A549 (cell line): ENCODE measurements around the gene PDGFB. TPM values are rescaled to one million over a fixed set of nuclear protein-coding genes. Genes with fewer than 3 reads are reported as not detected.

Experiments used
- ATAC-seq, 2 experiments: fragments of 200-7000 bp in 1 of 2; fragments of >200 bp in 1 of 2; cut with Nextera tagmentation in 1 of 2; cut with Tn5 transposase in 1 of 2; 3 replicates each; pipeline versions ENCODE4 v1.8.0 to v1.9.1; 2018 to 2020; ENCODE audit warnings: mild to moderate bottlenecking in 1 of 2, moderate library complexity in 1 of 2
- CTCF ChIA-PET: fragments of 300-600 bp; sonication (Branson Sonifier 250); formaldehyde crosslinking; extraction: SDS; loops from one replicate; lab custom pipeline; 2021; ENCODE audit warnings: antibody characterized with exemption, inconsistent platforms; lab: Yijun Ruan, JAX
- POLR2A ChIA-PET: fragments of 350-600 bp; formaldehyde crosslinking; extraction: SDS; loops from one replicate; lab custom pipeline; 2021; ENCODE audit warnings: antibody characterized with exemption, inconsistent platforms; lab: Yijun Ruan, JAX
- DNase-seq, 2 experiments: peaks; one replicate each; pipeline versions ENCODE4 v3.0.0 to v3.0.0-alpha.2; 2011 to 2016; ENCODE audit warnings: low read depth in 1 of 2, low spot score in 1 of 2
- FAIRE-seq: peaks from 2 replicates; lab custom pipeline; 2011; peaks lifted over from hg19 to GRCh38; lab: Jason Lieb, UNC
- H3K27ac ChIP-seq, 2 experiments: fragments of >200 bp; sonication (Bioruptor Twin); formaldehyde crosslinking; 3 replicates each; pipeline ENCODE4 v1.5.1; 2016 to 2017
- H3K4me1 ChIP-seq: fragments of >200 bp; sonication (Bioruptor Twin); formaldehyde crosslinking; 3 replicates; pipeline ENCODE4 v1.6.1; 2016
- H3K4me2 ChIP-seq: fragments of >200 bp; sonication (Bioruptor Twin); formaldehyde crosslinking; 3 replicates; pipeline ENCODE4 v1.6.1; 2016
- H3K4me3 ChIP-seq: fragments of >200 bp; sonication (Bioruptor Twin); formaldehyde crosslinking; 3 replicates; pipeline ENCODE4 v1.5.1; 2016
- H3K9me3 ChIP-seq: fragments of >200 bp; sonication (Bioruptor Twin); formaldehyde crosslinking; 3 replicates; pipeline ENCODE4 v1.6.1; 2016
- CBX8 ChIP-seq: fragments of 200-600 bp; sonication (generic); IDR thresholded peaks from 2 replicates; pipeline ENCODE4 v1.6.1; 2016
- CEBPB ChIP-seq, 2 experiments: fragments of >200 bp in 1 of 2; sonication (Bioruptor Twin) in 1 of 2; formaldehyde crosslinking in 1 of 2; IDR thresholded peaks; 2 replicates each; pipeline ENCODE4 v1.6.1; 2012 to 2016
- EHMT2 ChIP-seq: fragments of 200-600 bp; sonication (generic); IDR thresholded peaks from 2 replicates; pipeline ENCODE4 v1.6.1; 2016; ENCODE audit warnings: antibody characterized with exemption, low read depth, mild to moderate bottlenecking, moderate library complexity
- EP300 ChIP-seq, 2 experiments: fragments of >200 bp; sonication (Bioruptor Twin); formaldehyde crosslinking; IDR thresholded peaks; 2 replicates in 1 of 2; 3 replicates in 1 of 2; pipeline ENCODE4 v1.6.1; 2016 to 2017
- HOXA7 ChIP-seq: fragments of 250-450 bp; sonication (Bioruptor Pico); IDR thresholded peaks from 2 replicates; pipeline ENCODE4 v1.5.0; 2020; ENCODE audit warnings: mild to moderate bottlenecking, moderate library complexity
- HOXB13 ChIP-seq: fragments of 250-450 bp; sonication (Bioruptor Pico); IDR thresholded peaks from 2 replicates; pipeline ENCODE4 v1.5.0; 2020; ENCODE audit warnings: low read depth, mild to moderate bottlenecking, moderate library complexity
- JUN ChIP-seq, 2 experiments: fragments of >200 bp; sonication (Bioruptor Twin); formaldehyde crosslinking; IDR thresholded peaks; 2 replicates in 1 of 2; 3 replicates in 1 of 2; pipeline ENCODE4 v1.6.1; 2016 to 2017
- JUNB ChIP-seq: fragments of >200 bp; sonication (Bioruptor Twin); formaldehyde crosslinking; IDR thresholded peaks from 2 replicates; pipeline ENCODE4 v1.6.1; 2016
- MAFK ChIP-seq: fragments of 450-650 bp; IDR thresholded peaks from 2 replicates; pipeline ENCODE4 v1.6.1; 2014; ENCODE audit not compliant: partially characterized antibody
- MYC ChIP-seq: IDR thresholded peaks from 2 replicates; pipeline ENCODE4 v1.6.1; 2012; ENCODE audit warnings: mild to moderate bottlenecking, inconsistent platforms, low read length, improper control_type of control experiment, borderline replicate concordance
- NFE2L2 ChIP-seq: fragments of 150-350 bp; conservative IDR thresholded peaks from 2 replicates; pipeline ENCODE4 v1.6.1; 2014; ENCODE audit warnings: low read length
- POLR2A ChIP-seq: IDR thresholded peaks from 2 replicates; pipeline ENCODE4 v1.6.1; 2012; ENCODE audit warnings: mild to moderate bottlenecking, low read length
- RAD21 ChIP-seq, 2 experiments: fragments of >200 bp in 1 of 2; sonication (Bioruptor Twin) in 1 of 2; formaldehyde crosslinking in 1 of 2; IDR thresholded peaks in 1 of 2; conservative IDR thresholded peaks in 1 of 2; 2 replicates in 1 of 2; 3 replicates in 1 of 2; pipeline ENCODE4 v1.6.1; 2012 to 2018; ENCODE audit warnings: inconsistent platforms in 1 of 2
- RARB ChIP-seq: fragments of 250-450 bp; sonication (Bioruptor Pico); IDR thresholded peaks from 2 replicates; pipeline ENCODE4 v1.8.0; 2021; ENCODE audit warnings: mild to moderate bottlenecking, moderate library complexity
- RFX5 ChIP-seq: fragments of 450-650 bp; IDR thresholded peaks from 2 replicates; pipeline ENCODE4 v1.7.1; 2014; ENCODE audit warnings: antibody characterized with exemption, mild to moderate bottlenecking, moderate library complexity
- SREBF2 ChIP-seq: fragments of 450-650 bp; IDR thresholded peaks from 2 replicates; pipeline ENCODE4 v1.6.1; 2014; ENCODE audit warnings: mild to moderate bottlenecking, moderate library complexity
- WGBS: methylation state at CpG from one replicate; pipeline ENCODE4 v1.1.6; 2017; ENCODE audit errors: missing lambda C conversion rate; 5-methylcytosine and 5-hydroxymethylcytosine counted together
- polyA plus RNA-seq, 4 experiments: library from polyadenylated mRNA; depleted of rRNA in 3 of 4; stranded (reverse); fragments of >200 nt; fragmentation: RNase III in 1 of 4; extraction: RNeasy Plus Mini Kit Qiagen cat#74134 plus additional on column Dnase treatment in 1 of 4; gene quantifications; 2 replicates in 3 of 4; 3 replicates in 1 of 4; pipeline ENCODE4 v1.2.3, GENCODE V29; 2011 to 2017
- TF ChIP-seq, protein P1 (sequence below): fragments of 200-600 bp; sonication (generic); IDR thresholded peaks from 2 replicates; pipeline ENCODE4 v1.6.1; 2016; ENCODE audit warnings: antibody characterized with exemption, mild to moderate bottlenecking, moderate library complexity
- TF ChIP-seq, protein P2 (sequence below): IDR thresholded peaks from 2 replicates; pipeline ENCODE4 v1.6.1; 2012
- TF ChIP-seq, protein P3 (sequence below): IDR thresholded peaks from 2 replicates; pipeline ENCODE4 v1.6.1; 2012; ENCODE audit warnings: low read depth, borderline replicate concordance
- TF ChIP-seq, protein P4 (sequence below): fragments of >200 bp; sonication (Bioruptor Twin); formaldehyde crosslinking; IDR thresholded peaks from 3 replicates; pipeline ENCODE4 v1.6.1; 2016
- TF ChIP-seq, protein P5 (sequence below): fragments of >200 bp; sonication (Bioruptor Twin); formaldehyde crosslinking; IDR thresholded peaks from 2 replicates; pipeline ENCODE4 v1.6.1; 2016

The PDGFB gene
- polyA plus RNA-seq, 2 of the 4 experiments (the other 2 are of a cell fraction): 2.1 to 4.5 TPM

DNA sequence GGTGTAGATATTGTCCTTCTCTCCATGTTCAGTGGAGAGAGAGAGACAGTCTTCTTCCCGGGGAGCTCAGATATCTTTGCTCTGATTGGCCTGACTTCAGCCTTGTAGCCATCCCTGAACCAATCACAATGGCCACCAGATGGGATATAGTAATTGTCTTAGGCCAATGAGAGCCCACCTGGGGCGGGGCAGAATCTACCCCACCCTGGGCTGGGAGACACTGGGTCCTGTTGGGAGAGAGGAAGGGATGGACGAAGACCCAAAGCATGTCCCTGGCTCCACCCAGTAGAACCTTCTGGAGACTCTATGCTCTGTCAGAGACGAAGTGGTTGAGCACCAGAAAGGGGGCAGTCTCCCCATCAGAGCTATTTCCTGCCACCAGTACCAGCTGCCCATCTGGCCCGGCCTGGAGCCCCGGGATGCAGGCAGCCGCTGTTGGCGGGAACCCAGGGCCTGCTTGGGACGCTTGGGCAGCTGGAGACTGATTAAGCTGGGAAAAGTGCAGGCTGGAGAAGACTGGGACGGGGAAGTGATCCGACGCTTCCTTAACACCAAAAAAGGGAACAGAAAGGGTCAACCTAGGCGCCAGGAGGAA lies 60.7 kb downstream of the PDGFB start:
- no peak for FAIRE-seq
- TF ChIP-seq POLR2A (no peak), JUNB (no peak), RARB (CRISPR knock-in tag) (no peak), CEBPB (IDR thresholded peaks at IDR 0.05) (no peak), EHMT2 (no peak), HOXB13 (CRISPR knock-in tag) (no peak), NFE2L2 (no peak)
- TF ChIP-seq, protein P1, sequence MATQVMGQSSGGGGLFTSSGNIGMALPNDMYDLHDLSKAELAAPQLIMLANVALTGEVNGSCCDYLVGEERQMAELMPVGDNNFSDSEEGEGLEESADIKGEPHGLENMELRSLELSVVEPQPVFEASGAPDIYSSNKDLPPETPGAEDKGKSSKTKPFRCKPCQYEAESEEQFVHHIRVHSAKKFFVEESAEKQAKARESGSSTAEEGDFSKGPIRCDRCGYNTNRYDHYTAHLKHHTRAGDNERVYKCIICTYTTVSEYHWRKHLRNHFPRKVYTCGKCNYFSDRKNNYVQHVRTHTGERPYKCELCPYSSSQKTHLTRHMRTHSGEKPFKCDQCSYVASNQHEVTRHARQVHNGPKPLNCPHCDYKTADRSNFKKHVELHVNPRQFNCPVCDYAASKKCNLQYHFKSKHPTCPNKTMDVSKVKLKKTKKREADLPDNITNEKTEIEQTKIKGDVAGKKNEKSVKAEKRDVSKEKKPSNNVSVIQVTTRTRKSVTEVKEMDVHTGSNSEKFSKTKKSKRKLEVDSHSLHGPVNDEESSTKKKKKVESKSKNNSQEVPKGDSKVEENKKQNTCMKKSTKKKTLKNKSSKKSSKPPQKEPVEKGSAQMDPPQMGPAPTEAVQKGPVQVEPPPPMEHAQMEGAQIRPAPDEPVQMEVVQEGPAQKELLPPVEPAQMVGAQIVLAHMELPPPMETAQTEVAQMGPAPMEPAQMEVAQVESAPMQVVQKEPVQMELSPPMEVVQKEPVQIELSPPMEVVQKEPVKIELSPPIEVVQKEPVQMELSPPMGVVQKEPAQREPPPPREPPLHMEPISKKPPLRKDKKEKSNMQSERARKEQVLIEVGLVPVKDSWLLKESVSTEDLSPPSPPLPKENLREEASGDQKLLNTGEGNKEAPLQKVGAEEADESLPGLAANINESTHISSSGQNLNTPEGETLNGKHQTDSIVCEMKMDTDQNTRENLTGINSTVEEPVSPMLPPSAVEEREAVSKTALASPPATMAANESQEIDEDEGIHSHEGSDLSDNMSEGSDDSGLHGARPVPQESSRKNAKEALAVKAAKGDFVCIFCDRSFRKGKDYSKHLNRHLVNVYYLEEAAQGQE: no peak
- TF ChIP-seq, all 56 proteins: peak for 0
- ChIA-PET CTCF (interaction anchor here (0.7 to 1.3 kb wide), 4 partner anchors 9 to 31 kb away, joined by 3 to 4 read pairs (median 4); no protein-coding TSS in a partner anchor), POLR2A (no interaction called here)
- H3K27ac ChIP-seq: 0 out of 6 replicates have a peak overlapping the region, but pooled peaks of 1 of the 2 experiments have one; percentile 3
- no peaks in the 10 kb centered on the region for H3K9me3 ChIP-seq
- no peak overlapping the region for H3K4me2 ChIP-seq
- no peaks in the 10 kb centered on the region for H3K4me1 ChIP-seq
- ATAC-seq: peak; percentile 49 to 74; a peak in 3 of 6 replicates
- no peak overlapping the region for H3K4me3 ChIP-seq
- DNase-seq: peak in 1 of 2 experiments; percentile 29
- 77% methylated on average over 11 of the region's 13 CpGs for WGBS

DNA sequence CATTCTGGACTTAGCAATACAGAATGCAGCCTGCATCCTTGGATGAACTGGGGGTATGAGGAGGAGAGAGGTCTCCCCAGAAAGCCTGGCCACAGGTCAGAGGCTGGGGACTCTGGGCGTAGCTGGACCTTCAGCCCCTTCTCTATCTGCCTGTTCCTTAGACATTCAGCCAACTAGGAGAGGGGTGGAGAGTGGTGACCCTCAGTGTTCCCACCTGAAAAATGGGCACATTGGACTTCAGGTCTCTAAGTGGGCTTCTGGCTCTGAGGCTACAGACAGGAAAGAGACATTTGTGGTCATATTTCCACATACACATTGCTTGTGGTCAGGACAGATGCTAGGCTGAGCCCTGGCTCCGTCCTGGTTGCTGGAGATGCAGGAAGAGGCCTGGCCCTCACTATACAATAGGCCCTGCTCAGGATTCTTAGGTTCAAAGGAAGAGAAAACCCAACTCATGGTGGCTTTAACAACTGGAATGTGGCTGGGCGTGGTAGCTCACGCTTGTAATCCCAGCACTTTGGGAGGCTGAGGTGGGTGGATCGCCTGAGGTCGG lies 62.2 kb downstream of the PDGFB start:
- H3K9me3 ChIP-seq: no peaks in the 10 kb centered on the region
- no peak overlapping the region for H3K4me3 ChIP-seq
- CTCF ChIA-PET: interaction anchor here (0.5 to 1.4 kb wide), 4 partner anchors 11 to 850 kb away, joined by 3 to 4 read pairs (median 4); no protein-coding TSS in a partner anchor
- no peak for ATAC-seq
- peaks cover 3% of the 10 kb centered on the region for H3K4me1 ChIP-seq
- no peak overlapping the region for H3K4me2 ChIP-seq
- TF ChIP-seq, protein P2, sequence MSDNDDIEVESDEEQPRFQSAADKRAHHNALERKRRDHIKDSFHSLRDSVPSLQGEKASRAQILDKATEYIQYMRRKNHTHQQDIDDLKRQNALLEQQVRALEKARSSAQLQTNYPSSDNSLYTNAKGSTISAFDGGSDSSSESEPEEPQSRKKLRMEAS: no peak
- TF ChIP-seq, protein P3, sequence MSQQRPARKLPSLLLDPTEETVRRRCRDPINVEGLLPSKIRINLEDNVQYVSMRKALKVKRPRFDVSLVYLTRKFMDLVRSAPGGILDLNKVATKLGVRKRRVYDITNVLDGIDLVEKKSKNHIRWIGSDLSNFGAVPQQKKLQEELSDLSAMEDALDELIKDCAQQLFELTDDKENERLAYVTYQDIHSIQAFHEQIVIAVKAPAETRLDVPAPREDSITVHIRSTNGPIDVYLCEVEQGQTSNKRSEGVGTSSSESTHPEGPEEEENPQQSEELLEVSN: no peak
- TF ChIP-seq SREBF2 (no peak), JUN (IDR thresholded peaks at IDR 0.05) (no peak), EP300 (IDR thresholded peaks at IDR 0.05) (no peak), MYC (no peak), RARB (CRISPR knock-in tag) (no peak), RAD21 (conservative IDR thresholded peaks at IDR 0.05 in 1 of 2, IDR thresholded peaks at IDR 0.05 in 1 of 2) (no peak), RFX5 (no peak), CBX8 (no peak), EHMT2 (no peak), NFE2L2 (no peak), MAFK (no peak), HOXA7 (CRISPR knock-in tag) (no peak)
- TF ChIP-seq, protein P4, sequence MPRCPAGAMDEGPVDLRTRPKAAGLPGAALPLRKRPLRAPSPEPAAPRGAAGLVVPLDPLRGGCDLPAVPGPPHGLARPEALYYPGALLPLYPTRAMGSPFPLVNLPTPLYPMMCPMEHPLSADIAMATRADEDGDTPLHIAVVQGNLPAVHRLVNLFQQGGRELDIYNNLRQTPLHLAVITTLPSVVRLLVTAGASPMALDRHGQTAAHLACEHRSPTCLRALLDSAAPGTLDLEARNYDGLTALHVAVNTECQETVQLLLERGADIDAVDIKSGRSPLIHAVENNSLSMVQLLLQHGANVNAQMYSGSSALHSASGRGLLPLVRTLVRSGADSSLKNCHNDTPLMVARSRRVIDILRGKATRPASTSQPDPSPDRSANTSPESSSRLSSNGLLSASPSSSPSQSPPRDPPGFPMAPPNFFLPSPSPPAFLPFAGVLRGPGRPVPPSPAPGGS: no peak
- TF ChIP-seq, protein P5, sequence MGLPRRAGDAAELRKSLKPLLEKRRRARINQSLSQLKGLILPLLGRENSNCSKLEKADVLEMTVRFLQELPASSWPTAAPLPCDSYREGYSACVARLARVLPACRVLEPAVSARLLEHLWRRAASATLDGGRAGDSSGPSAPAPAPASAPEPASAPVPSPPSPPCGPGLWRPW: no peak
- H3K27ac ChIP-seq: no peak overlapping the region
- POLR2A ChIA-PET: no interaction called here
- DNase-seq: no peak
- 92% methylated on average over 6 of the region's 6 CpGs for WGBS
- no peak for FAIRE-seq
